DOHH2 (cell line): Measurements from ENCODE around the gene FAM24A.

ENCODE experiments used
- CTCF ChIP-seq: fragments of 200-600 bp; sonication (generic); IDR thresholded peaks from one replicate; pipeline ENCODE4 v1.5.1; 2014; ENCODE audit warnings: antibody characterized with exemption, mild to moderate bottlenecking, low read depth, low read length; ENCODE audit not compliant: poor library complexity, severe bottlenecking
- EZH2phosphoT487 ChIP-seq: fragments of 200-600 bp; sonication (generic); IDR thresholded peaks from 2 replicates; pipeline ENCODE4 v1.6.1; 2017; ENCODE audit warnings: borderline replicate concordance, mild to moderate bottlenecking, antibody characterized with exemption, low read length, moderate library complexity, mixed read lengths

GRCh38 chr10:122911889-122912484 is 1.6 kb downstream of the FAM24A start:
- TF ChIP-seq CTCF = no peak
- no peak for TF ChIP-seq EZH2phosphoT487
